CD4-positive, alpha-beta T cell treated with Interleukin-17A for 1 hour (primary cell): ENCODE measurements around the gene MAPRE2.
"Not testable (repeated sequence)": the region's sequence is repeated elsewhere in the genome, so short reads cannot be mapped to it uniquely, and the experiment has no call there.

ENCODE experiments used
- DNase-seq: peaks from one replicate; pipeline ENCODE4 v3.0.0-alpha.2; 2020

Gene MAPRE2

DNA sequence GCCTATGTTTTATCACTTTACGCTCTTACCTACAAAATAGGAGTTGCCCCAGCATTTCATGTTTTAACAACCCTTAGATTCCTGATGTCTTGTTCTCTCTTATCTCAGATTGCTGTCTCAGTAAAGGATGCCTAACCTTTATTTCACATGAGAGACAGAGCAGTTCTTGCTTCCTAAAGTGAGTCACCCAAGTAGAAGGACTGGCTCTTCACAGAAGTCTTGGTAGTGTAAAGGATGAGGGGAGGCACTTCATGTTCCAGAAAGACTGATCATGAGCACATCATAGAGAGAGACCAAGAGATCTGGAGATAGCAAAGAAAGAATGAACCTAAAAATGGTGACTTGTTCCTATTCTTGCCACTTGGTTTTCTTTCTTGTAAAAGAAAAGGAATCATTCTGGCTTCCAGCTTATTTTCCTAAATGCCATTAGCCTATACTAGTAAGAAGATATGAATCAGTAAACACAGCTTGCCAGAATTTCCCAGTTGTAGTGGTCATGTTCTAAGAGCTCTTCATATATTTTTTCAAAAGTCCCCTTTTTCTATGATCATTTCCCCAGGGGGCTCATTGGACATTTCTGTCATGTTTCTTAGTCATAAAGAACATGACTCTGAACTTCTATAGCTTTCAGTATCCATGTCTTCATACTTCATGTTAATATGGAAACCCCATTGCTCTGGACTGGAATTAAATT is 54.9 kb downstream of the MAPRE2 start:
- DNase-seq: no peak

DNA sequence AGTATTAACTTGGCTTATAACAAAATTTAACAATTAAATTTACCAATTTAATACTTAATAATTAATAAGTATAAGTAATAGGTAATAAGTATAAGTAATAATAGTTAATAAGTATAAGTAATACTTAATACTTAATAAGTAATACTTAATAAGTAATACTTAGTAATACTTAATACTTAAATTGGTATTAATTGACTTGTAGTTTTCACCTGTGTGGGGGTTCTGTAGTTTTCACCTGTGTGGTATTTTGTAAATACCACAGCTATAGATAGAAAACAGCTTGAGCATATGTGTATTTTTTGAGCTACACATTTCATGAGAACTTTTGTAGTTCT is 55.4 kb downstream of the MAPRE2 start:
- no peak for DNase-seq

DNA sequence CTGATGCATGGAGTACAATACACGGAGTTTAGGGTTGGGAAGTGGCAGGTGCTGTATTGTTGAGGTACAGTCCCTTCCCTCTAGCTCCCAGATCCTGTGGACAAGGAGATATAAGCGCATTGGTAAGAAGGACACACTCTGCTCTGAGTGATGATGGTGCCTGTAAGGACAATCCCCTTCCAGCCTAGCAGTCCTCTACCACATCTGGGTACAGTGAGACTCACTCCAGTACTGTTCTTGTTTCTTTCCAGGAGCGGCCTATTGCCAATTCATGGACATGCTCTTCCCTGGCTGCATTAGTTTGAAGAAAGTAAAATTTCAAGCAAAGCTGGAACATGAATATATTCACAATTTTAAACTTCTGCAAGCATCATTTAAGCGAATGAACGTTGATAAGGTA is 56.0 kb downstream of the MAPRE2 start:
- no peak for DNase-seq

GRCh38 chr18:35097763-35098162 is 56.5 kb downstream of the MAPRE2 start:
- DNase-seq: no peak

DNA sequence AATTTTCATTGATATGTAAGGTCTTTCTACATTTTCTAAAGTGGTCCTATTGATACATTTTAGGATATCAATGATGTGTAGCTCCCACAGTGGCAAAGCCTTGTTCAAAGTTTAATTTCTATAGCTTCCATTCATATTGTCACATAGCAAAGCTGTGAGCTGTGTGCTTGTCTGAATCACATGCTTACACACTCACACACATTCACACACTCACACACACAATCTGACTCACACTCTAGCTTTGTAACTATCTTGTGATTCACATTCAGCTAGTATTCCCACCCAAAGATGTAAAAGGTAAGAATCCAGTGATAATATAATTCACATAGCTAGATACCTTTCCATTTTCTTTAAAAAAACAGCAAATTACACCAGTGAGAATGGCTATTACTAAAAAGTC is 58.7 kb downstream of the MAPRE2 start:
- DNase-seq: no peak

GRCh38 chr18:35104391-35105051 is 63.3 kb downstream of the MAPRE2 start:
- no peak for DNase-seq

DNA sequence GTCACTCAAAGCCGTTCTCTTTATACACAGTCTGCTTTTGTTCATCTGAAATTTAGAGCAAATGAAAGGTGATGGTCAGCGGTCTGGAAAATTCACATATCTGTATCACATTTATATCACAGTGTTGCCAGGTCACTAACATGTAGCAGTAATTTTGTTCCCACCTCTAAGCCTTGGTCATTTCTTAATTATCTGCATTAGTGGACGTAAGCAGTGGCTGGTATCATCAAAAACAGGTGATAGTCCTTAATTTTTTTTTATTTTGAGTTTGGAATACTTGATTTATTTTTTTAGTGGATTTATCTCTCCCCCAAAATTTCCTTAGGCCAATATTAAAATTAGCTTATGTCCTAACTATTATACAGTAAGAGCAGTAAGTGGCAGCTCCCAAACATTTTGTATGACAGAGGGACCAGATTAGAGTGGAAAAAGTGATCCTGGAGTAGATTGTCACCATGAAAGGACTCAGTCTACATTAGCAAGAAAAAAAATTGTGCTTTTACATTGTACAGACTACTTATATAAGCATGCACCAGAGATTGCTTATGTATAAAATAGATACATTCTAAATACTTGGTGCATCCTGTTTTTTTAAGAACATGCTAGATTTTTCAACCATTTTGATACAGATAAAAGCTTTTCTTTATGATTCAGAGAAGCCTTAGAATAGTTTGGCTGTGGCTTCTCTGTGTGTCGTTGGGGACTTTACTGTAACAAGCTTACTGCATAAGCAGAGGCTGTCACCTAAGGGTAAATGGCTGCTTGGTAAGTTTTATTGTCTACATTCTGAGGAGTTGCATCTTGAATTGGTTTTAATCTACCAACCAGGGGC is 65.0 kb downstream of the MAPRE2 start:
- no peak for DNase-seq

GRCh38 chr18:35106845-35107148 is 65.6 kb downstream of the MAPRE2 start:
- peak; percentile 45 for DNase-seq

- DNase-seq: no peak
Observed at GRCh38 chr18:35107216-35107615, 66.0 kb downstream of the MAPRE2 start.

DNA sequence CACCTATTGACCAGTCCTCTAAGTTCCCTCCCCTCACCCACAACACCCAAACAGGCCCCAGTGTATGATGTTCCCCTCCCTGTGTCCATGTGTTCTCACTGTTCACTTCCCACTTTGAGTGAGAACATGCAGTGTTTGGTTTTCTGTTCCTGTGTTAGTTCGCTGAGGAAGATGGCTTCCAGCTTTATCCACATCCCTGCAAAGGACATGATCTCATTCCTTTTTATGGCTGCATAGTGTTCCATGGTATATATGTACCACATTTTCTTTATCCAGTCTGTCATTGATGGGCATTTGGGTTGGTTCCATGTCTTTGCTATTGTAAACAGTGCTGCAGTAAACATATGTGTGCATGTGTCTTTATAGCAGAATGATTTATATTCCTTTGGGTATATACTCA is 66.9 kb downstream of the MAPRE2 start:
- not testable (repeated sequence) for DNase-seq

- no peak for DNase-seq
Observed at GRCh38 chr18:35110059-35110458, 68.8 kb downstream of the MAPRE2 start.

GRCh38 chr18:35110554-35111485 is 69.6 kb downstream of the MAPRE2 start:
- no peak for DNase-seq

DNA sequence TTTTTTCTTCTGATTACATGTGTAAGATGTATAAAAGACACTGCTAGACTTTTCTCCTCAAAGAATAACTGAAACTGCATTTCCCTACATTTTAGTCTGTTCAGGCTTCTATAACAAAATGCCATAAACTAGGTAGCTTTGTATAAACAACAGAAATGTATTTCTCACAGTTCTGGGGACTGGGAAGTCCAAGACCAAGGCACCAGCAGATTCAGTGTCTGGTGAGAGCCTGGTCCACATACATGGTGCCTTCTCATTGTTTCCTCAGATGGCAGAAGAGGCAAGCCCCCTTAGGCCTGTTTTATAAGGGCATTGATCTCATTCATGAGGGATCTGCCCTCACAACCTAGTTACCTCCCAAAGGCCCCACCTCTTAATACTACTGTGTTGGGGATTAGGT is 71.5 kb downstream of the MAPRE2 start:
- DNase-seq: no peak

GRCh38 chr18:35114305-35114704 is 73.1 kb downstream of the MAPRE2 start:
- no peak for DNase-seq

GRCh38 chr18:35116784-35117318 is 75.6 kb downstream of the MAPRE2 start:
- DNase-seq: no peak

- no peak for DNase-seq
Observed at GRCh38 chr18:35117372-35117771, 76.2 kb downstream of the MAPRE2 start.

DNA sequence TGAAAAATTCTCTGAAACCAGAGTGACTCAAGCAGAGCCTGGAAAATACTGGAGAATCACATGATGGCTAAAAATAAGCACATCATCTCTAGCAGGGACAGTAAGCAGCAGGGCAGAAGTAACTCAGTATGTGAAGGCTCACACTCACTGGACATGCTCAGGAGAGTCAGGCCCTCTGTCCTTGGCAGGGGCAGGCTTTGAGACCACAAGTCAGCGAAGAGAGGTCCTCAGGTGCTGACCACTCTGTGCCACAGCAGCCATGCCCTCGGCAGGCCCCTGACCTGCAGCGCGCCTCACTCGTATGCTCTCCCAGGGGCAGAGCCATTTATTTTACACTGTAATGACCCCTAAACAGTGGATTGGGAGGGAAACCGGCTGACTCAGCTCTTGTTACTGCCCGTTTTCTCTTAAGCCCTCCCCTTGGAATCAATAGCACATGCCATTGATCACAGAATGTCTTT is 76.8 kb downstream of the MAPRE2 start:
- no peak for DNase-seq

DNA sequence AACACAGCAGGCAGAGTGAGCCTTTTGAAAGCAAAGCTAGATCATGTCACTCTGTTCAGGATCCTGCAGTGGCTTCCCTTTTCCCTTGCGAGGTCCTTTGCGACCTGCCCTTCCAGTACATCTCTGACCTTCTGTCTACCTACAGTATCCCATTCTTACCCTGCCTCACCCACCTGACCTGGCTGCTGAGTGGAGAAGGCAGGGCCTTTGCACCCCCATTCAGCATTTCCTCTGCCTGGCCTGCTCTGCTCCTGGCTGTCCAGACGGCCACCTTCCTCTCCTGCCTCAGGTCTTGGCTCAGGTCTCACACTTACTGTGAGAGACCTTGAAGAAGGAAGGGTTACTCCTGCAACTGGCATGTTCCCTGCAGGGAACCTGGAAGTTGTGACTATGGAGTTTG is 77.4 kb downstream of the MAPRE2 start:
- no peak for DNase-seq

DNA sequence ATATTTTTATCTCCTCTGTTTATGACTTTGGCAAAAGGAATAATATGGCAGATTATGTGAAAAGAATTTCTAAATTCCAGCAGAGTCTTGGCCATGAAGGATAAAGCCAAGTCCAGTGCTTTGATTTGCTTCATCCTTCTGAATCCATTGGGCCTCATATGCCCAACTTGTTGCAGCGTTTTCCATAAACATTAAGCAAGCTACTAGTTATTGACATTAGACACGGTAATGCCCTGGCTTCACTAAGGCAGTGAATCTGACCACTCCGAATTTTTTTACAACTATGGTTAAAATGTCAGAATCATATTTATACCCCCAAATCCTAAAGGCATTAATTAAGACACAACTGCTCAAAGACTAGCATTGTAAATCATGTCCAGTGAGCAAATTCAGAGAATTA is 79.8 kb downstream of the MAPRE2 start:
- DNase-seq: no peak

- no peak for DNase-seq
Observed at GRCh38 chr18:35121531-35121930, 80.3 kb downstream of the MAPRE2 start.

DNA sequence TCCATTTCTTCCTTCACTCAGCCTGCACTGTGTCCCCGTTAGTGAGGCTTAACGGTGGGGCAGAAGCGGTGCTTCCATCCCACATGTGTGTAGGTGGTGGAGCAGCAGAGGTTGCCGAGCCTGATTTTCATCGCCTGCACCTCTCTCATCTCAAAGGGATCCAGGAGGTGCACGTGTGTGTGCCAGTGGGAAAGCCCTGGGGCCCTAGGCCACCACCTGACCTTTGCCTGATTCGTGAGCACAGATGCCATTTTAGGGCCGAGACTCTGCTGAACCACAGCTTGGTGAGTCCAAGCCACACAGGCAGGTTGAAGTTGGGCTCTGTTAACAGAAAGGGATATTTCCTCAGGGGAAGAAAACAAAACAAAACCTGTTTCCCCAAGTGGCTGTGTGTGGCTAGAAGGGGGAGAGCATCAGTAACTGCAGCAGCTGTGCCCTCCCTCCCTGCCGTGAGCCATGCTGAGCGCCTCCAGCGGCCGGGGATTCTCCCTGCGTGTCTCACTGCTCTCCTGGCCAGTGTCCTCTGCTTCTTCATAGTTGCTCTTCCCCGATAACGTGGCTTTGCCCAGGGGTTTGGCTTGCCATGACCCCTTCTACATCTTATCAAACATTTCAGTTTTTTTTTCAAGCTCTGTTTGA is 81.5 kb downstream of the MAPRE2 start:
- DNase-seq: no peak

GRCh38 chr18:35123811-35124210 is 82.6 kb downstream of the MAPRE2 start:
- DNase-seq: no peak
